GM12878 (cell line): ENCODE data around the gene IGF2BP2. TPM values are rescaled to one million over a fixed set of nuclear protein-coding genes. Genes with fewer than 3 reads are reported as not detected.
A peak's percentile ranks its signal among the peaks of the same experiment; 100 is the strongest.

Experiments used
- ATAC-seq: fragments of 200-7000 bp; cut with Tn5 transposase; 3 replicates; pipeline ENCODE4 v1.9.1; 2020; ENCODE audit warnings: mild to moderate bottlenecking, moderate library complexity
- BruUV-seq: library from RNA; stranded (reverse); fragments of 400-500 nt; replicated peaks from 2 replicates; lab custom pipeline; 2021; lab: Mats Ljungman, UMichigan
- CTCF ChIA-PET: fragments of 300-600 bp; sonication (Branson Sonifier 250); formaldehyde crosslinking; extraction: SDS; loops from one replicate; lab custom pipeline; 2021; ENCODE audit warnings: inconsistent platforms; lab: Yijun Ruan, JAX
- POLR2A ChIA-PET: fragments of 350-600 bp; formaldehyde crosslinking; extraction: SDS; loops from one replicate; lab custom pipeline; 2021; ENCODE audit warnings: inconsistent platforms; lab: Charles Lee
- RAD21 ChIA-PET: fragments of 300-600 bp; sonication (Branson Sonifier 250); formaldehyde crosslinking; loops from one replicate; lab custom pipeline; 2023; ENCODE audit warnings: antibody characterized with exemption; ENCODE audit not compliant: unreplicated experiment; lab: Charles Lee
- SMC1A ChIA-PET: fragments of 300-600 bp; sonication (Branson Sonifier 250); formaldehyde crosslinking; loops from one replicate; lab custom pipeline; 2023; ENCODE audit not compliant: unreplicated experiment, uncharacterized antibody; lab: Charles Lee
- DNase-seq: peaks from one replicate; pipeline ENCODE4 v3.0.0-alpha.2; 2011; ENCODE audit warnings: low read depth, low spot score
- FAIRE-seq: peaks from 3 replicates; lab custom pipeline; 2011; peaks lifted over from hg19 to GRCh38; lab: Jason Lieb, UNC
- H2AFZ ChIP-seq: 2 replicates; pipeline ENCODE4 v1.6.0; 2011; ENCODE audit warnings: low read depth, low read length, control low read depth; ENCODE audit not compliant: control insufficient read depth
- H3K27ac ChIP-seq: 2 replicates; pipeline ENCODE4 v1.5.1; 2011; ENCODE audit warnings: control low read depth; ENCODE audit not compliant: control insufficient read depth, insufficient read depth
- H3K27me3 ChIP-seq, 2 experiments: replicated peaks in 1 of 2; 2 replicates each; pipeline versions ENCODE4 v1.6.0 to v1.6.1; 2011; ENCODE audit warnings: low read length in 1 of 2; ENCODE audit not compliant: control insufficient read depth in 2 of 2, insufficient read depth in 2 of 2
- H3K36me3 ChIP-seq, 2 experiments: 2 replicates each; pipeline ENCODE4 v1.5.1; 2011; ENCODE audit warnings: low read length in 1 of 2; ENCODE audit not compliant: control insufficient read depth in 2 of 2, insufficient read depth in 2 of 2
- H3K4me1 ChIP-seq: 2 replicates; pipeline ENCODE4 v1.6.1; 2011; ENCODE audit warnings: mild to moderate bottlenecking, low read length, moderate library complexity, mixed read lengths; ENCODE audit not compliant: control insufficient read depth, insufficient read depth
- H3K4me2 ChIP-seq: 2 replicates; pipeline ENCODE4 v1.6.0; 2011; ENCODE audit warnings: control low read depth; ENCODE audit not compliant: control insufficient read depth, insufficient read depth
- H3K4me3 ChIP-seq: fragments of 200-600 bp; sonication (generic); 2 replicates; pipeline ENCODE4 v1.5.1; 2016
- H3K79me2 ChIP-seq: 2 replicates; pipeline ENCODE4 v1.6.0; 2011; ENCODE audit warnings: low read length; ENCODE audit not compliant: control insufficient read depth, insufficient read depth
- H3K9ac ChIP-seq: 2 replicates; pipeline ENCODE4 v1.8.0; 2011; ENCODE audit warnings: low read length, control low read depth, mixed read lengths; ENCODE audit not compliant: control insufficient read depth, insufficient read depth
- H3K9me3 ChIP-seq: replicated peaks from 3 replicates; pipeline ENCODE4 v1.5.1; 2011; ENCODE audit warnings: mild to moderate bottlenecking, low read length; ENCODE audit not compliant: control insufficient read depth, insufficient read depth
- H4K20me1 ChIP-seq: 2 replicates; pipeline ENCODE4 v1.6.0; 2011; ENCODE audit not compliant: control insufficient read depth, insufficient read depth
- WGBS: methylation state at CpG from one replicate; pipeline ENCODE4 v1.1.6; 2016; ENCODE audit warnings: low lambda C conversion rate; ENCODE audit not compliant: insufficient replicate concordance, insufficient coverage; ENCODE audit errors: missing lambda C conversion rate; 5-methylcytosine and 5-hydroxymethylcytosine counted together
- in situ Hi-C: fragments of 300-500 bp; cut with MboI; formaldehyde crosslinking; loops from 9 replicates; pipeline ENCODE4 v1.14.3; 2018; ENCODE audit warnings: mixed read lengths
- intact Hi-C: fragments of 100-400 bp; cut with micrococcal nuclease; formaldehyde crosslinking; loops from one replicate; pipeline ENCODE4 v1.14.2; 2022; ENCODE audit not compliant: unreplicated experiment
- microRNA-seq: library from miRNA; unstranded; fragments of <30 nt; microRNA quantifications from one replicate; pipeline ENCODE4, GENCODE V29; 2018
- polyA plus RNA-seq, 11 experiments: library from polyadenylated mRNA; depleted of rRNA in 4 of 11; unstranded in 6 of 11; stranded (reverse) in 5 of 11; fragments of >200 nt; fragmentation: Nextera tagmentation in 4 of 11; fragmentation: Illumina TruSeq in 1 of 11; extraction: Ambion mirVana in 4 of 11; extraction: Trizol in 1 of 11; gene quantifications; 1 replicate in 1 of 11; 2 replicates in 10 of 11; pipeline versions ENCODE4 v1.2.1 to v1.2.3, GENCODE V29; 2011 to 2016; ENCODE audit warnings: inconsistent platforms in 2 of 11, missing spikeins in 2 of 11, low read depth in 1 of 11
- small RNA-seq: library from RNA; depleted of rRNA; stranded (forward); fragments of <200 nt; gene quantifications from one replicate; pipeline ENCODE3, GENCODE V24; 2014
- total RNA-seq, 4 experiments: library from RNA; depleted of rRNA in 3 of 4; stranded (reverse); fragments of >200 nt in 3 of 4; fragmentation: Illumina TruSeq in 1 of 4; extraction: Trizol in 1 of 4; gene quantifications; 2 replicates each; pipeline versions ENCODE4 v1.2.1 to v1.2.3, GENCODE V29; 2013 to 2021
- TF ChIP-seq, protein P1 (sequence below): IDR thresholded peaks from 2 replicates; pipeline ENCODE4 v1.6.1; 2012; ENCODE audit warnings: low read length, inconsistent platforms
- TF ChIP-seq, protein P2 (sequence below): IDR thresholded peaks from 2 replicates; pipeline ENCODE4 v1.6.1; 2012; ENCODE audit warnings: low read depth, low read length, improper control_type of control experiment

IGF2BP2 gene
- total and polyA plus RNA-seq, 10 of the 15 experiments (the other 5 are each of a cell fraction or from before 2014, with no cell fraction given) = 0.25 to 0.72 TPM; not detected in 8

DNA sequence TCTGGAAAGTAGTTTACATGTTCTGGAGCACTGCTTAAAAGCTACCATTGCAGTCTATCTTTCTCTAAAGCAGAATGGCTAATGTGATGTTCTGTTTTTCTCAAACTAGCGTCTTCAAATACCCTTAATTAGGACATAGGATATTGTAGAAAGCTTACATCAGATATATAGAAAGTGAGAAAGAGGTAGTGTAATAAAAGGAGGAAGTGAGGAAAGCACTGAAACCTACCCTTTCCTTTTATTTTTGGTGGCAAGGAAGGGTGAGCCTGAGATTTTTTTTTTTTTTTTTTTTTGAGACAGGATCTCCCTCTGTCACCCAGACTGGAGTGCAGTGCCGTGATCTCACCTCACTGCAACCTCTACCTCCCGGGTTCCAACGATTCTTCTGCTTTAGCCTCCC is 229.3 kb downstream of the IGF2BP2 start (continued):
- TF ChIP-seq, protein P1, sequence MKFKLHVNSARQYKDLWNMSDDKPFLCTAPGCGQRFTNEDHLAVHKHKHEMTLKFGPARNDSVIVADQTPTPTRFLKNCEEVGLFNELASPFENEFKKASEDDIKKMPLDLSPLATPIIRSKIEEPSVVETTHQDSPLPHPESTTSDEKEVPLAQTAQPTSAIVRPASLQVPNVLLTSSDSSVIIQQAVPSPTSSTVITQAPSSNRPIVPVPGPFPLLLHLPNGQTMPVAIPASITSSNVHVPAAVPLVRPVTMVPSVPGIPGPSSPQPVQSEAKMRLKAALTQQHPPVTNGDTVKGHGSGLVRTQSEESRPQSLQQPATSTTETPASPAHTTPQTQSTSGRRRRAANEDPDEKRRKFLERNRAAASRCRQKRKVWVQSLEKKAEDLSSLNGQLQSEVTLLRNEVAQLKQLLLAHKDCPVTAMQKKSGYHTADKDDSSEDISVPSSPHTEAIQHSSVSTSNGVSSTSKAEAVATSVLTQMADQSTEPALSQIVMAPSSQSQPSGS = peak; percentile 61
- TF ChIP-seq, all 136 proteins: peak for 15

DNA sequence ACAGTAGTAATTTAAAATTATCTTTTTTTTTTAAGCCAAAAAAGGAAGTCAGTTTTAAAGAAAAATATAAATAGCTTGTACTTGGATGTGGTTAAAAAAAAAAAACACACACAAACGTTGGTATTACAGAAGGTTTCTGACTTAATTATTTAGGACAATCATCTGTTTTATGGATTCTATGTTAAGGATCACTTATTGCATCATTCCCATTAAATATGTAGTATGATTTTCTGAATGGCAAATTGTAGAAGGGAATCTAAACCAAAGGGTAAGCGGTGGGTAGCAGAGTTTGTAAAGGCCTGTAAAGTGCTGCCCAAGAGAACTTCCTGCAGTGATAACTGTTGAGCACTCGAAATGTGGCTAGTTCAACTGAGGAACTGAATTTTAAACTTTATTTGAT is 230.8 kb downstream of the IGF2BP2 start:
- ChIA-PET RAD21 (no interaction called here), SMC1A (no interaction called here), CTCF (interaction anchor here (0.7 to 2.8 kb wide), 2 partner anchors 7 to 19 kb away, joined by 3 to 10 read pairs; partner anchors contain the start of gene SENP2), POLR2A (interaction anchor here (0.7 kb wide), 1 partner anchor 571 kb away, joined by 3 read pairs; no protein-coding TSS in a partner anchor)
- H3K36me3 ChIP-seq = peaks cover 0 to 5% of the 10 kb centered on the region in 2 experiments; a peak in 1 of 4 replicates
- H3K27ac ChIP-seq = no peak overlapping the region
- H4K20me1 ChIP-seq = no peaks in the 10 kb centered on the region
- H3K4me2 ChIP-seq = no peak overlapping the region
- WGBS = 62% methylated on average over 3 of the region's 3 CpGs
- peaks cover 8% of the 10 kb centered on the region for H3K4me1 ChIP-seq
- H2AFZ ChIP-seq = no peak overlapping the region
- intact Hi-C loops (no loop called here), in situ Hi-C loops (no loop called here)
- FAIRE-seq (no peak), ATAC-seq (no peak), DNase-seq (no peak)
- H3K79me2 ChIP-seq = no peaks in the 10 kb centered on the region
- TF ChIP-seq, protein P2, sequence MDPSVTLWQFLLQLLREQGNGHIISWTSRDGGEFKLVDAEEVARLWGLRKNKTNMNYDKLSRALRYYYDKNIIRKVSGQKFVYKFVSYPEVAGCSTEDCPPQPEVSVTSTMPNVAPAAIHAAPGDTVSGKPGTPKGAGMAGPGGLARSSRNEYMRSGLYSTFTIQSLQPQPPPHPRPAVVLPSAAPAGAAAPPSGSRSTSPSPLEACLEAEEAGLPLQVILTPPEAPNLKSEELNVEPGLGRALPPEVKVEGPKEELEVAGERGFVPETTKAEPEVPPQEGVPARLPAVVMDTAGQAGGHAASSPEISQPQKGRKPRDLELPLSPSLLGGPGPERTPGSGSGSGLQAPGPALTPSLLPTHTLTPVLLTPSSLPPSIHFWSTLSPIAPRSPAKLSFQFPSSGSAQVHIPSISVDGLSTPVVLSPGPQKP = no peak
- H3K9me3 ChIP-seq = no peaks in the 10 kb centered on the region
- no peaks in the 10 kb centered on the region for H3K27me3 ChIP-seq
- no peak overlapping the region for H3K4me3 ChIP-seq
- H3K9ac ChIP-seq = no peak overlapping the region
- BruUV-seq = no TSS peak

Small RNA genes within 50 kb of the gene (microRNA-seq; reads per million reads assigned to microRNA genes)
- gene MIR548AQ = not detected

Small RNA genes within 50 kb of the gene (small RNA-seq; reads per million reads assigned to genes)
- gene AC133473.1 (not detected), gene MIR548AQ (not detected)

Other genes starting within 250 kb of the IGF2BP2 start
- gene SENP2, start 238.7 kb downstream of the IGF2BP2 start, total RNA-seq (2014; rRNA removed) = 18.1 and 28.2 TPM in 2 replicates
- 42.7 and 44.4 TPM in 2 replicates for gene SENP2, start 238.7 kb downstream of the IGF2BP2 start, total RNA-seq (2014; rRNA removed; fragmentation: Illumina TruSeq; extraction: Trizol)
- gene SENP2, start 238.7 kb downstream of the IGF2BP2 start, total RNA-seq (2021) = 35.4 and 36.2 TPM in 2 replicates
- gene SENP2, start 238.7 kb downstream of the IGF2BP2 start, polyA plus RNA-seq (2011; rRNA removed) = 12.1 and 17.4 TPM in 2 replicates
- gene SENP2, start 238.7 kb downstream of the IGF2BP2 start, polyA plus RNA-seq (2014; fragmentation: Illumina TruSeq; extraction: Trizol) = 36.0 and 42.8 TPM in 2 replicates
- gene SENP2, start 238.7 kb downstream of the IGF2BP2 start, polyA plus RNA-seq (2014; fragmentation: Nextera tagmentation; extraction: Ambion mirVana) = 1 to 10 TPM; 9.0 to 9.7 TPM
- 18.8 and 19.7 TPM in 2 replicates for gene SENP2, start 238.7 kb downstream of the IGF2BP2 start, polyA plus RNA-seq (2014; rRNA removed)
- 10 to 100 TPM; 30.5 to 35.1 TPM for gene SENP2, start 238.7 kb downstream of the IGF2BP2 start, polyA plus RNA-seq (2016; fragmentation: Nextera tagmentation; extraction: Ambion mirVana)
- gene TRA2B, start 113.0 kb upstream of the IGF2BP2 start, total RNA-seq (2014; rRNA removed) = 302 and 313 TPM in 2 replicates
- gene TRA2B, start 113.0 kb upstream of the IGF2BP2 start, total RNA-seq (2014; rRNA removed; fragmentation: Illumina TruSeq; extraction: Trizol) = 286 and 317 TPM in 2 replicates
- 213 and 233 TPM in 2 replicates for gene TRA2B, start 113.0 kb upstream of the IGF2BP2 start, total RNA-seq (2021)
- gene TRA2B, start 113.0 kb upstream of the IGF2BP2 start, polyA plus RNA-seq (2011; rRNA removed) = 284 and 406 TPM in 2 replicates
- gene TRA2B, start 113.0 kb upstream of the IGF2BP2 start, polyA plus RNA-seq (2014; fragmentation: Illumina TruSeq; extraction: Trizol) = 271 and 356 TPM in 2 replicates
- 100 to 1,000 TPM; 130 to 153 TPM for gene TRA2B, start 113.0 kb upstream of the IGF2BP2 start, polyA plus RNA-seq (2014; fragmentation: Nextera tagmentation; extraction: Ambion mirVana)
- 267 and 277 TPM in 2 replicates for gene TRA2B, start 113.0 kb upstream of the IGF2BP2 start, polyA plus RNA-seq (2014; rRNA removed)
- gene TRA2B, start 113.0 kb upstream of the IGF2BP2 start, polyA plus RNA-seq (2016; fragmentation: Nextera tagmentation; extraction: Ambion mirVana) = 100 to 1,000 TPM; 285 to 291 TPM